Measurements from ENCODE around the gene HCN2.

HCN2 gene

DNA sequence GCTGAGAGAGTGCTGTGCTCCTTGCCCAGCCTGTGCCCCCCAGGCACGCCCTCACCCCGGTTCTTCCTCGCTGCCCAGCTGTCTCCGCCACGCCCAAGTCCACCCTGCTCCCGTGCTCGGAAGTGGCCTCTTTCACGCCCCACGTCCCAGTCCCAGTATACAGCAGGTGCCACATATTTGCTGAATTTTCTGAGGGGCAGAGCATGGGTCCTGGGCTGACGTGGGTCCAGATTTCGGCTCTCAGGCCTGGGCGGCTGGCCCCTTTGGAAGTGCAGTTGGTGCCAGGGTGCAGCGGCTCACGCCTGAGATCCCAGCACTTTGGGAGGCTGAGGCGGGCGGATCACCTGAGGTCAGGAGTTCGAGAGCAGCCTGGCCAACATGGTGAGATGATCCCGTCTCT is 3.4 kb downstream of the HCN2 start:
- peaks cover 0 to 66% (median 15%) of the 10 kb centered on the region in 5 experiments for H3K27me3 ChIP-seq (replicated peaks in 2 of 5; ENCODE audit: control insufficient read depth in 4 of 5, insufficient read depth in 5 of 5, low read length in 4 of 5)
- WGBS (ENCODE audit: insufficient coverage): 92% methylated on average over 18 of the region's 18 CpGs
- H3K27ac ChIP-seq (ENCODE audit: insufficient read depth in 1 of 2, low read depth in 1 of 2, low read length in 2 of 2, poor library complexity in 1 of 2, severe bottlenecking in 2 of 2): no peak overlapping the region
- H3K4me1 ChIP-seq (ENCODE audit: control extremely low read depth in 1 of 4, control insufficient read depth in 4 of 4, insufficient read depth in 4 of 4, low read length in 3 of 4): peaks cover 0 to 20% (median 14%) of the 10 kb centered on the region in 4 experiments
- ChIA-PET POLR2A (no interaction called here), CTCF (interaction anchor here (1.2 kb wide), 1 partner anchor 34 kb away, joined by 6 read pairs; no protein-coding TSS in a partner anchor)
- H3K36me3 ChIP-seq (ENCODE audit: control insufficient read depth in 4 of 4, insufficient read depth in 4 of 4, low read length in 3 of 4): no peaks in the 10 kb centered on the region
- DNase-seq: no peak
- H3K4me3 ChIP-seq (ENCODE audit: control insufficient read depth in 1 of 7, extremely low read depth in 1 of 7, insufficient read depth in 4 of 7, low read depth in 2 of 7, low read length in 6 of 7): no peak overlapping the region
- H3K9me3 ChIP-seq (ENCODE audit: control extremely low read depth in 1 of 5, control insufficient read depth in 4 of 5, insufficient read depth in 2 of 5, low read depth in 1 of 5, low read length in 4 of 5): no peaks in the 10 kb centered on the region

DNA sequence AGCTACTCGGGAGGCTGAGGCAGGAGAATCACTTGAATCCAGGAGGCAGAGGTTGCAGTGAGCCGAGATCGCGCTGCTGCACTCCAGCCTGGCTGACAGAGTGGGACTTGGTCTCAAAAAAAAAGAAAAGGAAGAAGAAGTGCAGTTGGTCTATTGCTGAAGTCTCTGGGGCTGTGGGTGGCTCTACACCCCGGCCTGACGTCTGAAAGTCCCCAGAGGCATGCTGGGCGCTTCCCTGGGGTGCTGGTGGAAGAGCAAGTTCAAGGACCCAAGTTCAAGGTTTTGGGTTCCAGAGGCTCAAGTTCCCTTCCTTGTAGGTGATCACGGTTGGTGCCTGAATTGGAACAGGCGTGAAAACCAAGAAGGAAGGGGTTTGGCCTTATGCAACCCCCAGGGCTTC is 3.8 kb downstream of the HCN2 start:
- no peaks in the 10 kb centered on the region for H3K36me3 ChIP-seq (ENCODE audit: control insufficient read depth in 4 of 4, insufficient read depth in 4 of 4, low read length in 3 of 4)
- no peak for DNase-seq
- ChIA-PET CTCF (no interaction called here), POLR2A (no interaction called here)
- H3K27me3 ChIP-seq (replicated peaks in 2 of 5; ENCODE audit: control insufficient read depth in 4 of 5, insufficient read depth in 5 of 5, low read length in 4 of 5): peaks cover 0 to 62% (median 15%) of the 10 kb centered on the region in 5 experiments
- H3K9me3 ChIP-seq (ENCODE audit: control extremely low read depth in 1 of 5, control insufficient read depth in 4 of 5, insufficient read depth in 2 of 5, low read depth in 1 of 5, low read length in 4 of 5): no peaks in the 10 kb centered on the region
- H3K27ac ChIP-seq (ENCODE audit: insufficient read depth in 1 of 2, low read depth in 1 of 2, low read length in 2 of 2, poor library complexity in 1 of 2, severe bottlenecking in 2 of 2): no peak overlapping the region
- peaks cover 0 to 16% (median 10%) of the 10 kb centered on the region in 4 experiments for H3K4me1 ChIP-seq (ENCODE audit: control extremely low read depth in 1 of 4, control insufficient read depth in 4 of 4, insufficient read depth in 4 of 4, low read length in 3 of 4)
- H3K4me3 ChIP-seq (ENCODE audit: control insufficient read depth in 1 of 7, extremely low read depth in 1 of 7, insufficient read depth in 4 of 7, low read depth in 2 of 7, low read length in 6 of 7): no peak overlapping the region
- WGBS (ENCODE audit: insufficient coverage): 60% methylated on average over 9 of the region's 9 CpGs

DNA sequence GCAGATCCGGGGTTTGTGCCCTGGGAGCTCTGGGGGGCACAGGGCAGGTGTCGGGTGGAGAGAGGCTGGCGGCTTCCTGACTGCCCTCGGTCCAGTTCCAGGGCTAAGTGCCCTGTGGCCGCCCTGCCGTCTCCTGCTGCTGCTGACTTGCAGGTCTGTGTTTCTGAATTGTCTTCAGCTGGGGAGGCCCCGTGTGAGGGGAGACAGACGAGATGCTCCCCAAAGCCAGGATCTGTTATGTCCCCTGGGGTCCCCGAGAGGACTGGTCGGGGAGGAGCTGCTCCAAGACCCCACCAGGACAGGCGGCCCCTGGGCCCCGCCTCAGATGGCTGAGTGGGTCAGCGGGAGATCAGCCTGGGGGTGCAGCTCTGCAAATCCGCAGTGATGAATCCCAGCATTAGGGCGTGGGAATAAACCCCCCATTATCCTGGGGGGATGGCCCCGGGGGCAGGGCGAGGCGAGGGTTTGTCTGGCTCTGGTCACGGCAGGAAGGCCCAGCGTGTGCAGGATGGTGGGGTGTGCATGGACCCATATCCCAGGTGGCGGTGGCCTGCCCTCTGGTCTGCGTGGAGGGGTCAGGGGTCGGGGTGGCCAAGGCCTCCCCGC is 4.7 kb downstream of the HCN2 start:
- Histone ChIP-seq H3K27ac (ENCODE audit: insufficient read depth in 1 of 2, low read depth in 1 of 2, low read length in 2 of 2, poor library complexity in 1 of 2, severe bottlenecking in 2 of 2) (no peak overlapping the region), H3K4me3 (ENCODE audit: control insufficient read depth in 1 of 7, extremely low read depth in 1 of 7, insufficient read depth in 4 of 7, low read depth in 2 of 7, low read length in 6 of 7) (no peak overlapping the region), H3K9me3 (ENCODE audit: control extremely low read depth in 1 of 5, control insufficient read depth in 4 of 5, insufficient read depth in 2 of 5, low read depth in 1 of 5, low read length in 4 of 5) (no peaks in the 10 kb centered on the region), H3K27me3 (replicated peaks in 2 of 5; ENCODE audit: control insufficient read depth in 4 of 5, insufficient read depth in 5 of 5, low read length in 4 of 5) (peaks cover 0 to 53% (median 9%) of the 10 kb centered on the region in 5 experiments), H3K4me1 (ENCODE audit: control extremely low read depth in 1 of 4, control insufficient read depth in 4 of 4, insufficient read depth in 4 of 4, low read length in 3 of 4) (peaks cover 0 to 7% (median 4%) of the 10 kb centered on the region in 4 experiments), H3K36me3 (ENCODE audit: control insufficient read depth in 4 of 4, insufficient read depth in 4 of 4, low read length in 3 of 4) (no peaks in the 10 kb centered on the region)
- ChIA-PET POLR2A (interaction anchor here (0.6 kb wide), 1 partner anchor 179 kb away, joined by 4 read pairs; no protein-coding TSS in a partner anchor), CTCF (no interaction called here)
- 89% methylated on average over 13 of the region's 24 CpGs for WGBS (ENCODE audit: insufficient coverage)
- no peak for DNase-seq

GRCh38 chr19:595326-596262 is 5.9 kb downstream of the HCN2 start:
- Histone ChIP-seq H3K36me3 (ENCODE audit: control insufficient read depth in 4 of 4, insufficient read depth in 4 of 4, low read length in 3 of 4) (no peaks in the 10 kb centered on the region), H3K27me3 (replicated peaks in 2 of 5; ENCODE audit: control insufficient read depth in 4 of 5, insufficient read depth in 5 of 5, low read length in 4 of 5) (peaks cover 0 to 47% (median 8%) of the 10 kb centered on the region in 5 experiments), H3K9me3 (ENCODE audit: control extremely low read depth in 1 of 5, control insufficient read depth in 4 of 5, insufficient read depth in 2 of 5, low read depth in 1 of 5, low read length in 4 of 5) (no peaks in the 10 kb centered on the region), H3K27ac (ENCODE audit: insufficient read depth in 1 of 2, low read depth in 1 of 2, low read length in 2 of 2, poor library complexity in 1 of 2, severe bottlenecking in 2 of 2) (no peak overlapping the region), H3K4me3 (ENCODE audit: control insufficient read depth in 1 of 7, extremely low read depth in 1 of 7, insufficient read depth in 4 of 7, low read depth in 2 of 7, low read length in 6 of 7) (no peak overlapping the region), H3K4me1 (ENCODE audit: control extremely low read depth in 1 of 4, control insufficient read depth in 4 of 4, insufficient read depth in 4 of 4, low read length in 3 of 4) (peaks cover 0 to 3% (median under 1%) of the 10 kb centered on the region in 4 experiments)
- ChIA-PET POLR2A (no interaction called here), CTCF (interaction anchor here (0.8 kb wide), 1 partner anchor 29 kb away, joined by 3 read pairs; no protein-coding TSS in a partner anchor)
- whole genome bisulfite sequencing (ENCODE audit: insufficient coverage): 90% methylated on average over 38 of the region's 42 CpGs
- DNase-seq: no peak

DNA sequence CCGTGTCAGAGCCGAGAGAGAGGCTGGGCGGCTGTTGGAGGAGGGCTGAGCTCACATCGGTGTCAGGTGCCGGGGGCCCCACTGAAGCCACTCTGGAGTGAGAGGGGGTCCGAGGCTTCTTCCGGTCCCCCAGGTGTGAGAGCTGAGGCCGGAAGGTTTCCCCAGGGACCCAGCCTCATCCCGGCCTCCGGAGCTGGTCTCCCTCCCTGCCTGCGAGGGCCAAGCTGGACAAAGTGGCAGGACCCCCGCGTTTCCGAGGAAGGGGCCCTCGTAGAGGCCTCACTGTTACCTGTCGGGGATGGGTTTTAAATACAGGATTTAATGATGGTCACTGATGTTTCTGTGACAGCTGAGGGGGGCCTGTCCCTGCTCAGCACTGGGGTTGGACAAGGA is 6.6 kb downstream of the HCN2 start:
- DNase-seq: no peak
- H3K9me3 ChIP-seq (ENCODE audit: control extremely low read depth in 1 of 5, control insufficient read depth in 4 of 5, insufficient read depth in 2 of 5, low read depth in 1 of 5, low read length in 4 of 5): peaks cover 0 to 1% (median under 1%) of the 10 kb centered on the region in 5 experiments
- H3K4me1 ChIP-seq (ENCODE audit: control extremely low read depth in 1 of 4, control insufficient read depth in 4 of 4, insufficient read depth in 4 of 4, low read length in 3 of 4): no peaks in the 10 kb centered on the region
- ChIA-PET POLR2A (no interaction called here), CTCF (interaction anchor here (0.8 kb wide), 1 partner anchor 29 kb away, joined by 3 read pairs; no protein-coding TSS in a partner anchor)
- no peak overlapping the region for H3K4me3 ChIP-seq (ENCODE audit: control insufficient read depth in 1 of 7, extremely low read depth in 1 of 7, insufficient read depth in 4 of 7, low read depth in 2 of 7, low read length in 6 of 7)
- H3K27ac ChIP-seq (ENCODE audit: insufficient read depth in 1 of 2, low read depth in 1 of 2, low read length in 2 of 2, poor library complexity in 1 of 2, severe bottlenecking in 2 of 2): no peak overlapping the region
- no peaks in the 10 kb centered on the region for H3K36me3 ChIP-seq (ENCODE audit: control insufficient read depth in 4 of 4, insufficient read depth in 4 of 4, low read length in 3 of 4)
- H3K27me3 ChIP-seq (replicated peaks in 2 of 5; ENCODE audit: control insufficient read depth in 4 of 5, insufficient read depth in 5 of 5, low read length in 4 of 5): peaks cover 0 to 40% (median 8%) of the 10 kb centered on the region in 5 experiments
- 97% methylated on average over 15 of the region's 16 CpGs for WGBS (ENCODE audit: insufficient coverage)

GRCh38 chr19:597406-598315 is 8.0 kb downstream of the HCN2 start:
- CTCF ChIA-PET: no interaction called here
- POLR2A ChIA-PET: no interaction called here

More at GRCh38 chr19:597406-598315, 8.0 kb downstream of the HCN2 start:
- peaks cover 0 to 6% (median 2%) of the 10 kb centered on the region in 5 experiments for H3K9me3 ChIP-seq (ENCODE audit: control extremely low read depth in 1 of 5, control insufficient read depth in 4 of 5, insufficient read depth in 2 of 5, low read depth in 1 of 5, low read length in 4 of 5)
- H3K27me3 ChIP-seq (replicated peaks in 2 of 5; ENCODE audit: control insufficient read depth in 4 of 5, insufficient read depth in 5 of 5, low read length in 4 of 5): peaks cover 0 to 26% (median 3%) of the 10 kb centered on the region in 5 experiments
- H3K4me3 ChIP-seq (ENCODE audit: control insufficient read depth in 1 of 7, extremely low read depth in 1 of 7, insufficient read depth in 4 of 7, low read depth in 2 of 7, low read length in 6 of 7): no peak overlapping the region
- 95% methylated on average over 13 of the region's 18 CpGs for WGBS (ENCODE audit: insufficient coverage)
- no peak for DNase-seq
- H3K4me1 ChIP-seq (ENCODE audit: control extremely low read depth in 1 of 4, control insufficient read depth in 4 of 4, insufficient read depth in 4 of 4, low read length in 3 of 4): no peaks in the 10 kb centered on the region
- no peak overlapping the region for H3K27ac ChIP-seq (ENCODE audit: insufficient read depth in 1 of 2, low read depth in 1 of 2, low read length in 2 of 2, poor library complexity in 1 of 2, severe bottlenecking in 2 of 2)
- H3K36me3 ChIP-seq (ENCODE audit: control insufficient read depth in 4 of 4, insufficient read depth in 4 of 4, low read length in 3 of 4): no peaks in the 10 kb centered on the region

Measured in common myeloid progenitor, CD34-positive (primary cell).